ENCODE results near the gene RFX1. TPM values are rescaled to one million over a fixed set of nuclear protein-coding genes. Genes with fewer than 3 reads are reported as not detected.

Gene RFX1
- total RNA-seq, 1 experiment from 2014 or later = 1.2 TPM

- H2AFZ ChIP-seq (ENCODE audit: low read length) = no peak overlapping the region
- H3K27ac ChIP-seq (ENCODE audit: low read length) = no peak overlapping the region
- H4K20me1 ChIP-seq (ENCODE audit: insufficient read depth, low read depth, low read length) = no peaks in the 10 kb centered on the region
- 0 out of 2 replicates have a peak, but pooled peaks cover 4% of the 10 kb centered on the region for H3K9me3 ChIP-seq (ENCODE audit: low read length)
- DNase-seq = no peak
- no peaks in the 10 kb centered on the region for H3K9me2 ChIP-seq (replicated peaks; ENCODE audit: insufficient read depth, low read length)
- H3K4me2 ChIP-seq (ENCODE audit: low read depth, low read length, poor library complexity, severe bottlenecking) = no peak overlapping the region
- no peaks in the 10 kb centered on the region for H3K27me3 ChIP-seq (ENCODE audit: low read length)
- no peak overlapping the region for H3K4me3 ChIP-seq (ENCODE audit: low read length)
- H3K9ac ChIP-seq (ENCODE audit: low read length) = no peak overlapping the region
- H3K4me1 ChIP-seq (ENCODE audit: low read length) = peaks cover 6% of the 10 kb centered on the region
- peaks cover 32% of the 10 kb centered on the region for H3K79me2 ChIP-seq (ENCODE audit: low read length)
- H3K36me3 ChIP-seq (ENCODE audit: insufficient read depth, low read length) = peaks cover 11% of the 10 kb centered on the region
These were observed 9.0 kb downstream of the RFX1 start for GRCh38 chr19:13996928-13997630.

GRCh38 chr19:13995878-13996765 lies 10.0 kb downstream of the RFX1 start:
- H3K36me3 ChIP-seq (ENCODE audit: insufficient read depth, low read length) = peaks cover 11% of the 10 kb centered on the region
- H3K9me2 ChIP-seq (replicated peaks; ENCODE audit: insufficient read depth, low read length) = no peaks in the 10 kb centered on the region
- no peak overlapping the region for H3K4me3 ChIP-seq (ENCODE audit: low read length)
- H3K27ac ChIP-seq (ENCODE audit: low read length) = no peak overlapping the region
- no peaks in the 10 kb centered on the region for H3K27me3 ChIP-seq (ENCODE audit: low read length)
- no peak overlapping the region for H3K9ac ChIP-seq (ENCODE audit: low read length)
- DNase-seq = no peak
- H4K20me1 ChIP-seq (ENCODE audit: insufficient read depth, low read depth, low read length) = no peaks in the 10 kb centered on the region
- peaks cover 6% of the 10 kb centered on the region for H3K4me1 ChIP-seq (ENCODE audit: low read length)
- H2AFZ ChIP-seq (ENCODE audit: low read length) = no peak overlapping the region
- no peak overlapping the region for H3K4me2 ChIP-seq (ENCODE audit: low read depth, low read length, poor library complexity, severe bottlenecking)
- H3K79me2 ChIP-seq (ENCODE audit: low read length) = peaks cover 27% of the 10 kb centered on the region
- H3K9me3 ChIP-seq (ENCODE audit: low read length) = 0 out of 2 replicates have a peak, but pooled peaks cover 4% of the 10 kb centered on the region

GRCh38 chr19:13995017-13995728 lies 10.9 kb downstream of the RFX1 start:
- Histone ChIP-seq H3K79me2 (ENCODE audit: low read length) (peaks cover 18% of the 10 kb centered on the region; the same call in 1 of the 2 replicates), H3K9ac (ENCODE audit: low read length) (no peak overlapping the region), H3K36me3 (ENCODE audit: insufficient read depth, low read length) (peaks cover 9% of the 10 kb centered on the region), H3K27me3 (ENCODE audit: low read length) (no peaks in the 10 kb centered on the region), H3K27ac (ENCODE audit: low read length) (no peak overlapping the region), H3K4me2 (ENCODE audit: low read depth, low read length, poor library complexity, severe bottlenecking) (no peak overlapping the region), H2AFZ (ENCODE audit: low read length) (no peak overlapping the region), H4K20me1 (ENCODE audit: insufficient read depth, low read depth, low read length) (no peaks in the 10 kb centered on the region), H3K9me3 (ENCODE audit: low read length) (0 out of 2 replicates have a peak, but pooled peaks cover 4% of the 10 kb centered on the region), H3K4me3 (ENCODE audit: low read length) (no peak overlapping the region), H3K4me1 (ENCODE audit: low read length) (peaks cover 6% of the 10 kb centered on the region), H3K9me2 (replicated peaks; ENCODE audit: insufficient read depth, low read length) (no peaks in the 10 kb centered on the region)
- no peak for DNase-seq

GRCh38 chr19:13993590-13994300 lies 12.4 kb downstream of the RFX1 start:
- Histone ChIP-seq H3K79me2 (ENCODE audit: low read length) (peaks cover 14% of the 10 kb centered on the region; the same call in 1 of the 2 replicates), H3K4me1 (ENCODE audit: low read length) (peaks cover 6% of the 10 kb centered on the region), H3K9me2 (replicated peaks; ENCODE audit: insufficient read depth, low read length) (no peaks in the 10 kb centered on the region)

GRCh38 chr19:13992025-13992424 lies 14.1 kb downstream of the RFX1 start:
- H3K79me2 ChIP-seq (ENCODE audit: low read length) = peaks cover 14% of the 10 kb centered on the region
- H4K20me1 ChIP-seq (ENCODE audit: insufficient read depth, low read depth, low read length) = no peaks in the 10 kb centered on the region
- H3K4me3 ChIP-seq (ENCODE audit: low read length) = no peak overlapping the region
- no peak overlapping the region for H3K27ac ChIP-seq (ENCODE audit: low read length)
- no peak overlapping the region for H3K4me2 ChIP-seq (ENCODE audit: low read depth, low read length, poor library complexity, severe bottlenecking)
- no peak overlapping the region for H2AFZ ChIP-seq (ENCODE audit: low read length)
- H3K4me1 ChIP-seq (ENCODE audit: low read length) = peaks cover 14% of the 10 kb centered on the region
- H3K9ac ChIP-seq (ENCODE audit: low read length) = no peak overlapping the region
- H3K9me3 ChIP-seq (ENCODE audit: low read length) = no peaks in the 10 kb centered on the region
- no peaks in the 10 kb centered on the region for H3K27me3 ChIP-seq (ENCODE audit: low read length)
- H3K9me2 ChIP-seq (replicated peaks; ENCODE audit: insufficient read depth, low read length) = no peaks in the 10 kb centered on the region
- H3K36me3 ChIP-seq (ENCODE audit: insufficient read depth, low read length) = peaks cover 5% of the 10 kb centered on the region; the same call in 1 of the 2 replicates
- DNase-seq = no peak

More at GRCh38 chr19:13993590-13994300, 12.4 kb downstream of the RFX1 start:
- no peak for DNase-seq
- H4K20me1 ChIP-seq (ENCODE audit: insufficient read depth, low read depth, low read length) = no peaks in the 10 kb centered on the region
- peaks cover 5% of the 10 kb centered on the region; the same call in 1 of the 2 replicates for H3K36me3 ChIP-seq (ENCODE audit: insufficient read depth, low read length)
- no peak overlapping the region for H3K4me2 ChIP-seq (ENCODE audit: low read depth, low read length, poor library complexity, severe bottlenecking)
- H3K9me3 ChIP-seq (ENCODE audit: low read length) = no peaks in the 10 kb centered on the region
- no peak overlapping the region for H3K9ac ChIP-seq (ENCODE audit: low read length)
- no peak overlapping the region for H2AFZ ChIP-seq (ENCODE audit: low read length)
- no peak overlapping the region for H3K27ac ChIP-seq (ENCODE audit: low read length)
- H3K4me3 ChIP-seq (ENCODE audit: low read length) = no peak overlapping the region
- H3K27me3 ChIP-seq (ENCODE audit: low read length) = no peaks in the 10 kb centered on the region

- Histone ChIP-seq H2AFZ (ENCODE audit: low read length) (no peak overlapping the region), H3K27me3 (ENCODE audit: low read length) (no peaks in the 10 kb centered on the region), H3K9me3 (ENCODE audit: low read length) (no peaks in the 10 kb centered on the region), H3K4me3 (ENCODE audit: low read length) (no peak overlapping the region), H3K4me2 (ENCODE audit: low read depth, low read length, poor library complexity, severe bottlenecking) (no peak overlapping the region), H4K20me1 (ENCODE audit: insufficient read depth, low read depth, low read length) (no peaks in the 10 kb centered on the region), H3K36me3 (ENCODE audit: insufficient read depth, low read length) (peaks cover 5% of the 10 kb centered on the region; the same call in 1 of the 2 replicates), H3K9me2 (replicated peaks; ENCODE audit: insufficient read depth, low read length) (no peaks in the 10 kb centered on the region), H3K27ac (ENCODE audit: low read length) (no peak overlapping the region), H3K4me1 (ENCODE audit: low read length) (peaks cover 33% of the 10 kb centered on the region), H3K79me2 (ENCODE audit: low read length) (peaks cover 13% of the 10 kb centered on the region), H3K9ac (ENCODE audit: low read length) (no peak overlapping the region)
- no peak for DNase-seq
These were observed 16.0 kb downstream of the RFX1 start for GRCh38 chr19:13990085-13990484.

GRCh38 chr19:13989487-13989886 lies 16.6 kb downstream of the RFX1 start:
- no peaks in the 10 kb centered on the region for H3K27me3 ChIP-seq (ENCODE audit: low read length)
- H2AFZ ChIP-seq (ENCODE audit: low read length) = no peak overlapping the region
- H3K4me2 ChIP-seq (ENCODE audit: low read depth, low read length, poor library complexity, severe bottlenecking) = no peak overlapping the region
- peaks cover 39% of the 10 kb centered on the region for H3K4me1 ChIP-seq (ENCODE audit: low read length)
- H3K9ac ChIP-seq (ENCODE audit: low read length) = no peak overlapping the region
- H3K36me3 ChIP-seq (ENCODE audit: insufficient read depth, low read length) = peaks cover 5% of the 10 kb centered on the region; the same call in 1 of the 2 replicates
- no peak overlapping the region for H3K27ac ChIP-seq (ENCODE audit: low read length)
- no peak for DNase-seq
- no peak overlapping the region for H3K4me3 ChIP-seq (ENCODE audit: low read length)
- H3K9me2 ChIP-seq (replicated peaks; ENCODE audit: insufficient read depth, low read length) = no peaks in the 10 kb centered on the region
- H3K79me2 ChIP-seq (ENCODE audit: low read length) = peaks cover 11% of the 10 kb centered on the region
- no peaks in the 10 kb centered on the region for H3K9me3 ChIP-seq (ENCODE audit: low read length)
- H4K20me1 ChIP-seq (ENCODE audit: insufficient read depth, low read depth, low read length) = no peaks in the 10 kb centered on the region
